HG03342 (cell line): ENCODE data around the gene LTO1.
"Not testable (repeated sequence)": the region's sequence is repeated elsewhere in the genome, so short reads cannot be mapped to it uniquely, and the experiment has no call there.

Experiments
- ATAC-seq: cut with Tn5 transposase; IDR thresholded peaks from one replicate; pipeline ENCODE4 v1.9.1; 2021; ENCODE audit warnings: mild to moderate bottlenecking, moderate library complexity; ENCODE audit not compliant: unreplicated experiment

Gene LTO1

GRCh38 chr11:69636512-69637197 lies 38.5 kb downstream of the LTO1 start:
- no peak for ATAC-seq

- ATAC-seq, result no peak
These were observed 39.2 kb downstream of the LTO1 start for GRCh38 chr11:69635804-69636511.

- ATAC-seq, result no peak
These were observed 40.0 kb downstream of the LTO1 start for GRCh38 chr11:69635195-69635594.

GRCh38 chr11:69634590-69634989 lies 40.6 kb downstream of the LTO1 start:
- ATAC-seq, result no peak

GRCh38 chr11:69634069-69634468 lies 41.1 kb downstream of the LTO1 start:
- ATAC-seq, result no peak

- no peak for ATAC-seq
These were observed 42.3 kb downstream of the LTO1 start for GRCh38 chr11:69632900-69633299.

GRCh38 chr11:69630424-69630823 lies 44.7 kb downstream of the LTO1 start:
- ATAC-seq, result no peak

GRCh38 chr11:69630017-69630416 lies 45.1 kb downstream of the LTO1 start:
- ATAC-seq, result no peak

GRCh38 chr11:69627551-69627950 lies 47.6 kb downstream of the LTO1 start:
- ATAC-seq, result no peak

- ATAC-seq, result no peak
These were observed 49.7 kb downstream of the LTO1 start for GRCh38 chr11:69625476-69625875.

- ATAC-seq, result no peak
These were observed 50.9 kb downstream of the LTO1 start for GRCh38 chr11:69624293-69624692.

GRCh38 chr11:69622097-69622681 lies 53.0 kb downstream of the LTO1 start:
- ATAC-seq, result not testable (repeated sequence)

- ATAC-seq, result no peak
These were observed 54.4 kb downstream of the LTO1 start for GRCh38 chr11:69620683-69621290.

GRCh38 chr11:69618237-69618636 lies 56.9 kb downstream of the LTO1 start:
- no peak for ATAC-seq

GRCh38 chr11:69617682-69618081 lies 57.5 kb downstream of the LTO1 start:
- no peak for ATAC-seq

GRCh38 chr11:69617220-69617619 lies 57.9 kb downstream of the LTO1 start:
- no peak for ATAC-seq
